ENCODE measurements around the gene DHRS12.

- no peak for TF ChIP-seq CTCF (IDR thresholded peaks at IDR 0.05; ENCODE audit: low read depth, low read length)
- no peak for TF ChIP-seq EZH2phosphoT487 (IDR thresholded peaks at IDR 0.05; ENCODE audit: low read depth)
Measured at GRCh38 chr13:51782026-51782710, 21.8 kb downstream of the DHRS12 start.

Data from OCI-LY3 (cell line).